ENCODE results near the gene NOG. TPM values are rescaled to one million over a fixed set of nuclear protein-coding genes. Genes with fewer than 3 reads are reported as not detected.

Gene NOG
- total and polyA plus RNA-seq, 9 donors, result 0.05 to 0.99 (median 0.20) TPM; not detected in 4

GRCh38 chr17:56587298-56587697 is 6.2 kb upstream of the NOG start:
- 51 to 63% (median 53%) methylated on average over 5 of the region's 5 CpGs for WGBS, 3 donors
- Histone ChIP-seq H3K36me3 (no peaks in the 10 kb centered on the region), H3K27me3 (no peaks in the 10 kb centered on the region), H3K4me1 (ENCODE audit: insufficient read depth) (no peaks in the 10 kb centered on the region), H3K27ac (no peak overlapping the region), H3K9me3 (no peaks in the 10 kb centered on the region), H3K4me3 (no peak overlapping the region)
- intact Hi-C loops (cut with DNase I), result loop anchor here in 1 of 4 donors (10.0 kb wide), 1 partner anchor 128 kb away; no protein-coding TSS in a partner anchor
- no peak for TF ChIP-seq POLR2A (IDR thresholded peaks at IDR 0.05)
- TF ChIP-seq EP300 (IDR thresholded peaks at IDR 0.05), result no peak
- no peak for TF ChIP-seq CTCF (IDR thresholded peaks at IDR 0.05)
- no peak for DNase-seq

GRCh38 chr17:56592487-56593085 is 913 bp upstream of the NOG start:
- intact Hi-C loops (cut with DNase I), result loop anchor here in 2 of 4 donors (5.0 kb wide), 3 partner anchors 120 to 190 kb away; no protein-coding TSS in a partner anchor
- TF ChIP-seq EP300 (IDR thresholded peaks at IDR 0.05), result no peak
- no peak for TF ChIP-seq POLR2A (IDR thresholded peaks at IDR 0.05)
- peak; percentile 54 to 81 (median 77) for TF ChIP-seq CTCF (IDR thresholded peaks at IDR 0.05)
- 0 to 1% (median 1%) methylated on average over 44 of the region's 44 CpGs for WGBS, 3 donors
- no peaks in the 10 kb centered on the region for H3K36me3 ChIP-seq
- peaks cover 8% of the 10 kb centered on the region for H3K4me1 ChIP-seq (ENCODE audit: insufficient read depth)
- H3K9me3 ChIP-seq, result no peaks in the 10 kb centered on the region
- peak overlapping the region; percentile 33 for H3K4me3 ChIP-seq
- peak; percentile 22 to 76 (median 55) for DNase-seq
- H3K27me3 ChIP-seq, result no peaks in the 10 kb centered on the region
- H3K27ac ChIP-seq, result no peak overlapping the region

- 0% methylated on average over 39 to 46 of the region's 46 CpGs for WGBS, 3 donors
- no peaks in the 10 kb centered on the region for H3K27me3 ChIP-seq
- no peaks in the 10 kb centered on the region for H3K36me3 ChIP-seq
- TF ChIP-seq EP300 (IDR thresholded peaks at IDR 0.05) (no peak), CTCF (IDR thresholded peaks at IDR 0.05) (no peak), POLR2A (IDR thresholded peaks at IDR 0.05) (no peak)
- intact Hi-C loops (cut with DNase I), result loop anchor here in 2 of 4 donors (5.0 kb wide), 3 partner anchors 119 to 189 kb away; no protein-coding TSS in a partner anchor
- peak; percentile 12 to 51 (median 40) for DNase-seq
- H3K4me1 ChIP-seq (ENCODE audit: insufficient read depth), result peaks cover 10% of the 10 kb centered on the region
- peak overlapping the region; percentile 33 for H3K4me3 ChIP-seq
- no peaks in the 10 kb centered on the region for H3K9me3 ChIP-seq
- no peak overlapping the region for H3K27ac ChIP-seq
These were observed 333 bp upstream of the NOG start for GRCh38 chr17:56593086-56593645.

- 0 to 2% (median 1%) methylated on average over 57 to 61 of the region's 61 CpGs for WGBS, 3 donors
- Histone ChIP-seq H3K27me3 (no peaks in the 10 kb centered on the region), H3K4me3 (peak overlapping the region; percentile 33), H3K4me1 (ENCODE audit: insufficient read depth) (peaks cover 10% of the 10 kb centered on the region), H3K27ac (no peak overlapping the region), H3K36me3 (no peaks in the 10 kb centered on the region), H3K9me3 (no peaks in the 10 kb centered on the region)
- TF ChIP-seq POLR2A (IDR thresholded peaks at IDR 0.05), result no peak
- no peak for TF ChIP-seq CTCF (IDR thresholded peaks at IDR 0.05)
- TF ChIP-seq EP300 (IDR thresholded peaks at IDR 0.05), result no peak
- intact Hi-C loops (cut with DNase I), result loop anchor here in 2 of 4 donors (5.0 kb wide), 3 partner anchors 118 to 188 kb away; no protein-coding TSS in a partner anchor
- DNase-seq, result peak in 2 of 5 donors; percentile 15 to 32
These were observed 1.0 kb downstream of the NOG start for GRCh38 chr17:56594320-56595107.

All from ovary (tissue), 9 donors.